OCI-LY3 (cell line): Measurements from ENCODE around the gene KLHDC7A.

Source experiments
- CTCF ChIP-seq: fragments of 200-600, 300-600 bp; sonication (generic); IDR thresholded peaks from 2 replicates; pipeline ENCODE4 v1.5.1; 2014; ENCODE audit warnings: antibody characterized with exemption, low read length, low read depth
- EZH2phosphoT487 ChIP-seq: fragments of 200-600 bp; shearing (Covaris generic); IDR thresholded peaks from 2 replicates; pipeline ENCODE4 v1.6.1; 2018; ENCODE audit warnings: antibody characterized with exemption, mixed run types, low read depth

DNA sequence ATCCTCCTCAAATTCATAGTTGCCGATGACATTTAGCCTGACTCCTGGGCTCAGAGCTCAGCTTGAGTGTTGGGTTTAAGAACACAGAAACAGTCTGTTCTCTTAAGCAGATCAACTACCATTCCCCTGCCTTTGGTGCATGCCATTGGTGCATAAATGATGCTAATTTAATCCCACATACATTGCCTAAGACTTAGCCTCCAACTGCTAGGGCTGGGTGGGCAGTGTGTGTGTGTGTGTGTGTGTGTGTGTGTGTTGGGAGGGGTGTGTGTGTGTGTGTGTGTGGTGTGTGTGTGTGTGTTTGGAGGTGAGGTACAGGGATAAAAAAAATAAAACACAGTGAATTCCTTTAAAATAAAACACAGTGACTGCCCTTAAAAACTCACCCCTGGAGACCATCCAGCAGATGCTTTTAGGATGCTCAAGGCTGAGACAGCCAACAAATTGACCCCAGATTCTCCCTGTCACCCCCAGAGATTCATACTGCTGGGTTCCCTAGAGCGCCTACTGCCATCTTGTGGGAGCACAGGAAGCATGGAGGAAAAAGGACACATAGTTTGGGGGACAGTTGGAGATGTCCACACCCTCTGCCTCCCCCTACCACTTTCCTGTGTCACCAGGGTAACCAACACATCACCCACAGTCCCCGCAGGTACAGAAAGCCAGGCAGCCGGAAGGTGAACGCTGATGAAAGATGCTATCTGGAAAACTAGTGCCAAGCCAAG, 30.6 kb downstream of the KLHDC7A start:
- TF ChIP-seq CTCF (no peak), EZH2phosphoT487 (no peak)
